ENCODE results near the gene STK32C. TPM values are rescaled to one million over a fixed set of nuclear protein-coding genes. Genes with fewer than 3 reads are reported as not detected.

Gene STK32C
- total RNA-seq, 8 experiments from 2014 or later = 7.3 to 31.0 (median 22.7) TPM

- in situ Hi-C loops (cut with MboI; ENCODE audit: low pct_unique_long_range_greater_than_20kb in 2 of 9, low sequenced_read_pairs in 9 of 9, unreplicated experiment in 9 of 9) = no loop called here
- H3K4me1 ChIP-seq (replicated peaks in 1 of 2) = peaks cover 42 to 49% of the 10 kb centered on the region in 2 donors
- H3K27ac ChIP-seq = peak overlapping the region in 1 of 2 donors; percentile 34
- peak; percentile 43 to 99 (median 84) for ATAC-seq (replicated peaks in 6 of 8)
- no CpG with 5 or more reads among the region's 8 CpGs for WGBS, 10 experiments
- H3K4me3 ChIP-seq = no peak overlapping the region
Measured at GRCh38 chr10:132257271-132257670, 50.5 kb downstream of the STK32C start.

DNA sequence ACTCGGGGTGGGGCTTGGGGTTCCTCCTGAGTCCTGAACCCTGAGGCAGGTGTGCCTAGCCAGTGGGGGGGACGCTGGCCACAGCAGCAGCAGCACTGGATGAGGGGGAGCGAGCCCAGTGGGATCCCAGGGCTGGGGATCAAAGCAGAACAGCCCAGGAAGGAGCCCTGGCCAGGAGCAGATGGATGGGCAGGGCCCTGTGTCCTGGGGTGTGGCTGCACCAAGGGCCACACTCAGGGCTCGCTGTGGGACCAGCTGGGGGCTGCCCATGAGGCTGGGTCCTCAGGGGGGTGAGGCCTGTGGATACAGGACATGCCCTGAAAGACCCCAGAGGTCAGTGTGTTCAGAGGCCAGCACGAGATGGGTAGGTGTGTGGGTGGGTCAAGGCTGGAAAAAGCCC is 50.9 kb downstream of the STK32C start:
- Histone ChIP-seq H3K27ac (peak overlapping the region in 1 of 2 donors; percentile 34), H3K4me1 (replicated peaks in 1 of 2) (peaks cover 38 to 49% of the 10 kb centered on the region in 2 donors), H3K4me3 (no peak overlapping the region)
- 83 to 100% methylated on average over 1 of the region's 5 CpGs; no CpG with 5 or more reads in 8 of the 10 experiments for WGBS, 10 experiments
- in situ Hi-C loops (cut with MboI; ENCODE audit: low pct_unique_long_range_greater_than_20kb in 2 of 9, low sequenced_read_pairs in 9 of 9, unreplicated experiment in 9 of 9) = no loop called here
- peak in 6 of 8 experiments; percentile 8 to 62 (median 32) for ATAC-seq (replicated peaks in 6 of 8)

- Histone ChIP-seq H3K27ac (peak overlapping the region; percentile 30 to 46), H3K4me3 (no peak overlapping the region), H3K4me1 (replicated peaks in 1 of 2) (peaks cover 37 to 47% of the 10 kb centered on the region in 2 donors)
- WGBS, 10 experiments = 93 to 100% (median 100%) methylated on average over 1 to 4 of the region's 23 CpGs; no CpG with 5 or more reads in 7 of the 10 experiments
- in situ Hi-C loops (cut with MboI; ENCODE audit: low pct_unique_long_range_greater_than_20kb in 2 of 9, low sequenced_read_pairs in 9 of 9, unreplicated experiment in 9 of 9) = no loop called here
- ATAC-seq (replicated peaks in 6 of 8) = no peak
Measured at GRCh38 chr10:132255489-132256344, 52.0 kb downstream of the STK32C start.

DNA sequence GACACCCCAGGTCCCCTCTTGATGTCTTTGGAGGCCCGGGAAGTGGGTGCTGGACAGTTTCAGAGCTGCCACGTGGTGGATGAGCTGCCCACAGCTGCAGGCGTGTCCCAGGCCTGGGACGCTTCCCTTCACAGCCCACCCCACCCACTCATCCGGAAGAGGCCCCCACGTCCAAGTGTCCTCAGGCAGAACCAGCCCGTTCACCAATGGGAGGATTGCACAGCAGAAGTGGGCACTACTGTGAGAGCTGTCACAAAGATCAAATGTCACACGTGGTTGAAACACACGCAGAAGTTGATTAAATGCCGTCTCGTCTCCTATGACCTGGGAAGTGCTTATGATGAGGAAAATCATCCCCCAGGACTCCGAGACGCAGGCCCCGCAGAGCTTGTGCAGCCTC is 52.9 kb downstream of the STK32C start:
- Histone ChIP-seq H3K27ac (peak overlapping the region in 1 of 2 donors; percentile 46), H3K4me3 (no peak overlapping the region), H3K4me1 (replicated peaks in 1 of 2) (peaks cover 34 to 44% of the 10 kb centered on the region in 2 donors)
- ATAC-seq (replicated peaks in 6 of 8) = no peak
- in situ Hi-C loops (cut with MboI; ENCODE audit: low pct_unique_long_range_greater_than_20kb in 2 of 9, low sequenced_read_pairs in 9 of 9, unreplicated experiment in 9 of 9) = no loop called here
- WGBS, 10 experiments = 88% methylated on average over 7 of the region's 14 CpGs; no CpG with 5 or more reads in 9 of the 10 experiments

- in situ Hi-C loops (cut with MboI; ENCODE audit: low pct_unique_long_range_greater_than_20kb in 2 of 9, low sequenced_read_pairs in 9 of 9, unreplicated experiment in 9 of 9) = no loop called here
- ATAC-seq (replicated peaks in 6 of 8) = no peak
- 16 to 80% (median 46%) methylated on average over 1 to 7 of the region's 19 CpGs for WGBS, 10 experiments
Measured at GRCh38 chr10:132253092-132253687, 54.6 kb downstream of the STK32C start.

DNA sequence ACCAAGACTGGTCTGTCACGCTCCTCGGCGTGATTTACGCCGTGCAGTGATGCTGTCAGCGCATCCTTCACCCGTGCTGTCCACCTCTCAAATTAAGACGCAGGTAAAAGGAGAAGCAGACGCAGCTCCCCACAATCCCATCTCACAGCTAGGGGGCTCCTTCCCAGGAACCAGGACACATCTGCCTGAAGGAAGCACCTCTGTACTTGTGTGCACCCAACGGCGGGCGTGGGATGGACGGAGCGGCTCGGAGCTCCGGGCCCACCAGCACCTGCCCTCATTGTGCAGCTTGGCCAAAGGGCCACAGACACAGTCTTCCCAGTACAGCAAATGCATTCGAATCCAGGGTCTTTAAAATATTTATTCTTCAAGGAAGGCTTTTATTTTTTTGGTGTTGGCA is 55.3 kb downstream of the STK32C start:
- no peak for ATAC-seq (replicated peaks in 6 of 8)
- in situ Hi-C loops (cut with MboI; ENCODE audit: low pct_unique_long_range_greater_than_20kb in 2 of 9, low sequenced_read_pairs in 9 of 9, unreplicated experiment in 9 of 9) = no loop called here
- Histone ChIP-seq H3K4me1 (replicated peaks in 1 of 2) (peaks cover 38 to 40% of the 10 kb centered on the region in 2 donors), H3K4me3 (no peak overlapping the region), H3K27ac (no peak overlapping the region)
- 40 to 100% (median 97%) methylated on average over 1 to 3 of the region's 17 CpGs; no CpG with 5 or more reads in 6 of the 10 experiments for WGBS, 10 experiments

More at GRCh38 chr10:132253092-132253687, 54.6 kb downstream of the STK32C start:
- no peak overlapping the region for H3K4me3 ChIP-seq
- no peak overlapping the region for H3K27ac ChIP-seq
- peaks cover 33 to 45% of the 10 kb centered on the region in 2 donors for H3K4me1 ChIP-seq (replicated peaks in 1 of 2)

- no peak for ATAC-seq (replicated peaks in 6 of 8)
- no CpG with 5 or more reads among the region's 6 CpGs for WGBS, 10 experiments
- H3K4me1 ChIP-seq (replicated peaks in 1 of 2) = peaks cover 34 to 35% of the 10 kb centered on the region in 2 donors
- H3K4me3 ChIP-seq = no peak overlapping the region
- in situ Hi-C loops (cut with MboI; ENCODE audit: low pct_unique_long_range_greater_than_20kb in 2 of 9, low sequenced_read_pairs in 9 of 9, unreplicated experiment in 9 of 9) = no loop called here
- no peak overlapping the region for H3K27ac ChIP-seq
Measured at GRCh38 chr10:132251928-132252327, 55.8 kb downstream of the STK32C start.

- in situ Hi-C loops (cut with MboI; ENCODE audit: low pct_unique_long_range_greater_than_20kb in 2 of 9, low sequenced_read_pairs in 9 of 9, unreplicated experiment in 9 of 9) = no loop called here
- Histone ChIP-seq H3K4me3 (no peak overlapping the region), H3K4me1 (replicated peaks in 1 of 2) (peaks cover 23 to 24% of the 10 kb centered on the region in 2 donors), H3K27ac (no peak overlapping the region)
- ATAC-seq (replicated peaks in 6 of 8) = no peak
- 80 to 93% (median 80%) methylated on average over 1 to 4 of the region's 30 CpGs; no CpG with 5 or more reads in 6 of the 10 experiments for WGBS, 10 experiments
Measured at GRCh38 chr10:132250481-132251475, 57.0 kb downstream of the STK32C start.

GRCh38 chr10:132249824-132250375 is 57.9 kb downstream of the STK32C start:
- in situ Hi-C loops (cut with MboI; ENCODE audit: low pct_unique_long_range_greater_than_20kb in 2 of 9, low sequenced_read_pairs in 9 of 9, unreplicated experiment in 9 of 9) = loop anchor here in 1 of 9 experiments (25.0 kb wide), 1 partner anchor 87 kb away; the partner anchor contains the start of gene LRRC27
- no peak overlapping the region for H3K27ac ChIP-seq

GRCh38 chr10:132249226-132249724 is 58.5 kb downstream of the STK32C start:
- in situ Hi-C loops (cut with MboI; ENCODE audit: low pct_unique_long_range_greater_than_20kb in 2 of 9, low sequenced_read_pairs in 9 of 9, unreplicated experiment in 9 of 9) = loop anchor here in 1 of 9 experiments (25.0 kb wide), 1 partner anchor 88 kb away; the partner anchor contains the start of gene LRRC27
- peak in 2 of 8 experiments; percentile 39 to 52 for ATAC-seq (replicated peaks in 6 of 8)
- Histone ChIP-seq H3K27ac (no peak overlapping the region), H3K4me3 (peak overlapping the region; percentile 40 to 50 (median 42)), H3K4me1 (replicated peaks in 1 of 2) (peaks cover 26% of the 10 kb centered on the region in 2 donors)
- 60% methylated on average over 2 of the region's 11 CpGs; no CpG with 5 or more reads in 9 of the 10 experiments for whole genome bisulfite sequencing, 10 experiments

More at GRCh38 chr10:132249824-132250375, 57.9 kb downstream of the STK32C start:
- ATAC-seq (replicated peaks in 6 of 8) = no peak
- 70 to 100% (median 100%) methylated on average over 1 to 2 of the region's 17 CpGs; no CpG with 5 or more reads in 7 of the 10 experiments for WGBS, 10 experiments
- Histone ChIP-seq H3K4me3 (no peak overlapping the region), H3K4me1 (replicated peaks in 1 of 2) (peaks cover 22 to 23% of the 10 kb centered on the region in 2 donors)

- Histone ChIP-seq H3K4me1 (replicated peaks in 1 of 2) (peaks cover 25 to 26% of the 10 kb centered on the region in 2 donors), H3K27ac (no peak overlapping the region), H3K4me3 (peak overlapping the region; percentile 40 to 50 (median 42))
- ATAC-seq (replicated peaks in 6 of 8) = peak in 7 of 8 experiments; percentile 5 to 77 (median 60)
- 0 to 82% (median 70%) methylated on average over 1 to 8 of the region's 38 CpGs; no CpG with 5 or more reads in 5 of the 10 experiments for WGBS, 10 experiments
- in situ Hi-C loops (cut with MboI; ENCODE audit: low pct_unique_long_range_greater_than_20kb in 2 of 9, low sequenced_read_pairs in 9 of 9, unreplicated experiment in 9 of 9) = loop anchor here in 1 of 9 experiments (25.0 kb wide), 1 partner anchor 89 kb away; the partner anchor contains the start of gene LRRC27
Measured at GRCh38 chr10:132248455-132249225, 59.1 kb downstream of the STK32C start.

All from motor neuron (in vitro differentiated cells).